Fibroblast of the aortic adventitia (primary cell): ENCODE measurements around the gene IER5L. TPM values are rescaled to one million over a fixed set of nuclear protein-coding genes. Genes with fewer than 3 reads are reported as not detected.

Source experiments
- DNase-seq: peaks from one replicate; pipeline ENCODE4 v3.0.0-alpha.2; 2010; ENCODE audit warnings: low read depth
- H3K4me3 ChIP-seq: 2 replicates; pipeline ENCODE4 v1.5.1; 2011; ENCODE audit warnings: low read depth, mild to moderate bottlenecking, control low read depth, low read length, moderate library complexity
- total RNA-seq: library from RNA; depleted of rRNA; stranded (reverse); fragments of >200 nt; gene quantifications from 2 replicates; pipeline ENCODE4 v1.2.3, GENCODE V29; 2012; ENCODE audit warnings: low replicate concordance
- TF ChIP-seq, protein P1 (sequence below): IDR thresholded peaks from 2 replicates; pipeline ENCODE4 v1.5.1; 2011; ENCODE audit warnings: mild to moderate bottlenecking, low read length, control low read depth, inconsistent platforms; ENCODE audit not compliant: insufficient read depth

The IER5L gene
- total RNA-seq, 1 donor, result 42.0 TPM

DNA sequence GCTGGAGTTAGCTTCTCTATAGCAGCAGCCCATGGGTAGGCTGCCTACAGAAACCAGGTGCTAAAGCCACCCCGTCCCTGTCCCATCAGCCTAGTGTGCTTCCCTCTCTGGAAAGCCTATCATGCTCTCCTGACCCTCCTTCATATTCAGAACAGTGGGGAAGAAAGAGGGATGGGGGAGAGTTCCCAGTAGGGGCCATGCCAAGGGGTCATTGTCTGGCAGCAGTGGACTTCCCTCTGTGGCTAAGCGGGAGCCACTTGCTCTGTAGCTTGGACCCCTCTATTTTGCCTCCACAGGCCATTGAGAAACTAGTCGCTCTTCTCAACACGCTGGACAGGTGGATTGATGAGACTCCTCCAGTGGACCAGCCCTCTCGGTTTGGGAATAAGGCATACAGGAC, 49.4 kb downstream of the IER5L start:
- DNase-seq, result no peak
- H3K4me3 ChIP-seq, result no peak overlapping the region
- TF ChIP-seq, protein P1, sequence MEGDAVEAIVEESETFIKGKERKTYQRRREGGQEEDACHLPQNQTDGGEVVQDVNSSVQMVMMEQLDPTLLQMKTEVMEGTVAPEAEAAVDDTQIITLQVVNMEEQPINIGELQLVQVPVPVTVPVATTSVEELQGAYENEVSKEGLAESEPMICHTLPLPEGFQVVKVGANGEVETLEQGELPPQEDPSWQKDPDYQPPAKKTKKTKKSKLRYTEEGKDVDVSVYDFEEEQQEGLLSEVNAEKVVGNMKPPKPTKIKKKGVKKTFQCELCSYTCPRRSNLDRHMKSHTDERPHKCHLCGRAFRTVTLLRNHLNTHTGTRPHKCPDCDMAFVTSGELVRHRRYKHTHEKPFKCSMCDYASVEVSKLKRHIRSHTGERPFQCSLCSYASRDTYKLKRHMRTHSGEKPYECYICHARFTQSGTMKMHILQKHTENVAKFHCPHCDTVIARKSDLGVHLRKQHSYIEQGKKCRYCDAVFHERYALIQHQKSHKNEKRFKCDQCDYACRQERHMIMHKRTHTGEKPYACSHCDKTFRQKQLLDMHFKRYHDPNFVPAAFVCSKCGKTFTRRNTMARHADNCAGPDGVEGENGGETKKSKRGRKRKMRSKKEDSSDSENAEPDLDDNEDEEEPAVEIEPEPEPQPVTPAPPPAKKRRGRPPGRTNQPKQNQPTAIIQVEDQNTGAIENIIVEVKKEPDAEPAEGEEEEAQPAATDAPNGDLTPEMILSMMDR, result no peak

DNA sequence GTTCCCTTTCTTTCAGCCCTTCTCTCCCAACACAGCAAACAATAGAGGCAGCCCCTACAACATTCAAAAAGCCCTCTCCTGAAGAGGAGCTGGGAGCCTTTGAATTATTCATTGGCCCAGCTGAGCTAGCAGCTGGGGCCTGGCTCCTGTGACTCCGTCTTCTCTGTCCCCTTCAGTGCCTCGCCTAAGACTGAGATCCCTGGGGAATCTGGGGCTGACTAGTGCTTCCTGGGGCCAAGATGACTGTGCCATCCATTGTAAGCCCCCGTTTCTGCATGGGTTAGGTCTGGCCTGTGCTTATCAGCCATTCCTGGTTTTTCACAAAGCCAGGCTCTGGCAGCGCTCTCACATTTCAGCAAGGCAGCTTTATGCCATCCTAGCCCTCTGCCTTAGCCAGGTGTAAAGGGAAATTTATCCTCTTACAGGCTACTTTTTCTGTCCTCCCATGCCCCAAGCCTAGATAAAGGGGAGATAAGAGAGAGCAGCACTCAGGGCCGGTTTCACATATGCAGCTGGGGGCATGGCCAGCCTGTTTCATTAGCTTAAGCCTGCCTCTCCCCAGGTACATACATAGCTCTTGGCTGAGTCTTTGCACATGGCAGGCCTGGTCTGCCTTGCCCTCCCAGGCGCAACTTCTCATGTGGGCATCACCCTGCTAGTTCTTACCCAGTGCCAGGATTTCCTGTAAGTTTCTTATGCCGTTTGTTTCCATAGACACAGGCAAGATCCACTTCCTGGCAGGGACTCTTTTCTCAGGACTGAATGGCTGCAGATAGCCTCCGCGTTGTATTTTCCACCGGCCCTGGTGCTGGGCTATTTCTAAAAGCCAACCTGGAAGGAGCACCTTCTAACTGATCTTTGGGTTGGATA, 51.1 kb downstream of the IER5L start:
- TF ChIP-seq, protein P1, result no peak
- no peak overlapping the region for H3K4me3 ChIP-seq
- no peak for DNase-seq

Other genes starting within 250 kb of the IER5L start
- 17.6 and 27.4 TPM in 2 replicates for gene DOLK, start 230.7 kb downstream of the IER5L start, total RNA-seq
- gene NUP188, start 230.6 kb downstream of the IER5L start, total RNA-seq, result 37.0 and 69.1 TPM in 2 replicates
- 32.1 and 41.0 TPM in 2 replicates for gene SH3GLB2, start 149.9 kb downstream of the IER5L start, total RNA-seq
- gene MIGA2, start 141.6 kb downstream of the IER5L start, total RNA-seq, result 20.6 and 35.5 TPM in 2 replicates
- gene DOLPP1, start 97.2 kb downstream of the IER5L start, total RNA-seq, result 7.8 and 12.4 TPM in 2 replicates
- gene CRAT, start 67.5 kb downstream of the IER5L start, total RNA-seq, result 21.3 and 66.0 TPM in 2 replicates
- gene PTPA, start 66.8 kb downstream of the IER5L start, total RNA-seq, result 48.2 and 91.5 TPM in 2 replicates